Measurements from ENCODE around the gene PPARD. TPM values are rescaled to one million over a fixed set of nuclear protein-coding genes. Genes with fewer than 3 reads are reported as not detected.
A peak's percentile ranks its signal among the peaks of the same experiment; 100 is the strongest.

Gene PPARD
- total and polyA plus RNA-seq, 4 donors: 5.9 to 27.7 (median 20.8) TPM

GRCh38 chr6:35343092-35343834 is 905 bp downstream of the PPARD start:
- peak overlapping the region; percentile 76 to 85 for H3K4me3 ChIP-seq (ENCODE audit: low read length in 2 of 2)
- intact Hi-C loops (cut with DNase I): loop anchor here (2.0 kb wide), 3 partner anchors 34 to 108 kb away; no protein-coding TSS in a partner anchor
- WGBS, 2 donors: 4 to 5% methylated on average over 13 of the region's 13 CpGs
- peak; percentile 76 to 84 for DNase-seq
- peak overlapping the region in 1 of 2 donors; percentile 46 for H3K27ac ChIP-seq (ENCODE audit: low read depth in 1 of 2, low read length in 2 of 2)
- peak; percentile 8 for ATAC-seq (ENCODE audit: low FRiP score)
- H3K27me3 ChIP-seq (ENCODE audit: control insufficient read depth in 1 of 2, insufficient read depth in 2 of 2, low read length in 1 of 2): no peaks in the 10 kb centered on the region
- peaks cover 4% of the 10 kb centered on the region in 2 donors for H3K4me1 ChIP-seq (ENCODE audit: control insufficient read depth in 1 of 2, insufficient read depth in 2 of 2, low read length in 2 of 2)
- peaks cover 0 to 8% of the 10 kb centered on the region in 2 donors for H3K36me3 ChIP-seq (ENCODE audit: control insufficient read depth in 1 of 2, insufficient read depth in 2 of 2, low read length in 1 of 2)
- H3K9me3 ChIP-seq (ENCODE audit: control insufficient read depth, low read length): no peaks in the 10 kb centered on the region

GRCh38 chr6:35343835-35344550 is 1.6 kb downstream of the PPARD start:
- no peak for DNase-seq

GRCh38 chr6:35351422-35351821 is 9.1 kb downstream of the PPARD start:
- no peaks in the 10 kb centered on the region for H3K4me1 ChIP-seq (ENCODE audit: control insufficient read depth in 1 of 2, insufficient read depth in 2 of 2, low read length in 2 of 2)
- ATAC-seq (ENCODE audit: low FRiP score) (no peak), DNase-seq (no peak)
- H3K4me3 ChIP-seq (ENCODE audit: low read length in 2 of 2): no peak overlapping the region
- no peaks in the 10 kb centered on the region for H3K27me3 ChIP-seq (ENCODE audit: control insufficient read depth in 1 of 2, insufficient read depth in 2 of 2, low read length in 1 of 2)
- H3K9me3 ChIP-seq (ENCODE audit: control insufficient read depth, low read length): no peaks in the 10 kb centered on the region
- intact Hi-C loops (cut with DNase I): no loop called here
- peaks cover 2 to 12% of the 10 kb centered on the region in 2 donors for H3K36me3 ChIP-seq (ENCODE audit: control insufficient read depth in 1 of 2, insufficient read depth in 2 of 2, low read length in 1 of 2)
- H3K27ac ChIP-seq (ENCODE audit: low read depth in 1 of 2, low read length in 2 of 2): no peak overlapping the region
- 96% methylated on average over 4 of the region's 4 CpGs for WGBS, 2 donors

More at GRCh38 chr6:35343835-35344550, 1.6 kb downstream of the PPARD start:
- Histone ChIP-seq H3K36me3 (ENCODE audit: control insufficient read depth in 1 of 2, insufficient read depth in 2 of 2, low read length in 1 of 2) (peaks cover 0 to 12% of the 10 kb centered on the region in 2 donors), H3K27me3 (ENCODE audit: control insufficient read depth in 1 of 2, insufficient read depth in 2 of 2, low read length in 1 of 2) (no peaks in the 10 kb centered on the region), H3K27ac (ENCODE audit: low read depth in 1 of 2, low read length in 2 of 2) (no peak overlapping the region), H3K4me1 (ENCODE audit: control insufficient read depth in 1 of 2, insufficient read depth in 2 of 2, low read length in 2 of 2) (peaks cover 4% of the 10 kb centered on the region in 2 donors), H3K9me3 (ENCODE audit: control insufficient read depth, low read length) (no peaks in the 10 kb centered on the region), H3K4me3 (ENCODE audit: low read length in 2 of 2) (peak overlapping the region; percentile 76 to 85)
- ATAC-seq (ENCODE audit: low FRiP score): no peak
- WGBS, 2 donors: 29 to 37% methylated on average over 6 of the region's 6 CpGs
- intact Hi-C loops (cut with DNase I): loop anchor here (2.0 kb wide), 3 partner anchors 33 to 107 kb away; no protein-coding TSS in a partner anchor

- H3K27ac ChIP-seq (ENCODE audit: low read depth in 1 of 2, low read length in 2 of 2): no peak overlapping the region
- no peak for DNase-seq
- no peak for ATAC-seq (ENCODE audit: low FRiP score)
- no peaks in the 10 kb centered on the region for H3K27me3 ChIP-seq (ENCODE audit: control insufficient read depth in 1 of 2, insufficient read depth in 2 of 2, low read length in 1 of 2)
- peaks cover 2 to 7% of the 10 kb centered on the region in 2 donors for H3K36me3 ChIP-seq (ENCODE audit: control insufficient read depth in 1 of 2, insufficient read depth in 2 of 2, low read length in 1 of 2)
- no peaks in the 10 kb centered on the region for H3K4me1 ChIP-seq (ENCODE audit: control insufficient read depth in 1 of 2, insufficient read depth in 2 of 2, low read length in 2 of 2)
- 96 to 97% methylated on average over 2 of the region's 2 CpGs for WGBS, 2 donors
- no peak overlapping the region for H3K4me3 ChIP-seq (ENCODE audit: low read length in 2 of 2)
- H3K9me3 ChIP-seq (ENCODE audit: control insufficient read depth, low read length): no peaks in the 10 kb centered on the region
- intact Hi-C loops (cut with DNase I): no loop called here
These were observed 10.4 kb downstream of the PPARD start for GRCh38 chr6:35352735-35353134.

- no peaks in the 10 kb centered on the region for H3K9me3 ChIP-seq (ENCODE audit: control insufficient read depth, low read length)
- 94% methylated on average over 13 of the region's 13 CpGs for WGBS, 2 donors
- H3K4me1 ChIP-seq (ENCODE audit: control insufficient read depth in 1 of 2, insufficient read depth in 2 of 2, low read length in 2 of 2): peaks cover 0 to 3% of the 10 kb centered on the region in 2 donors
- H3K27ac ChIP-seq (ENCODE audit: low read depth in 1 of 2, low read length in 2 of 2): no peak overlapping the region
- intact Hi-C loops (cut with DNase I): no loop called here
- H3K27me3 ChIP-seq (ENCODE audit: control insufficient read depth in 1 of 2, insufficient read depth in 2 of 2, low read length in 1 of 2): no peaks in the 10 kb centered on the region
- no peak overlapping the region for H3K4me3 ChIP-seq (ENCODE audit: low read length in 2 of 2)
- peaks cover 0 to 2% of the 10 kb centered on the region in 2 donors for H3K36me3 ChIP-seq (ENCODE audit: control insufficient read depth in 1 of 2, insufficient read depth in 2 of 2, low read length in 1 of 2)
- ATAC-seq (ENCODE audit: low FRiP score) (no peak), DNase-seq (peak in 1 of 2 donors; percentile 45)
These were observed 12.2 kb downstream of the PPARD start for GRCh38 chr6:35354361-35355135.

- no peak overlapping the region for H3K4me3 ChIP-seq (ENCODE audit: low read length in 2 of 2)
- no peak for ATAC-seq (ENCODE audit: low FRiP score)
- peaks cover 0 to 2% of the 10 kb centered on the region in 2 donors for H3K36me3 ChIP-seq (ENCODE audit: control insufficient read depth in 1 of 2, insufficient read depth in 2 of 2, low read length in 1 of 2)
- no peaks in the 10 kb centered on the region for H3K27me3 ChIP-seq (ENCODE audit: control insufficient read depth in 1 of 2, insufficient read depth in 2 of 2, low read length in 1 of 2)
- intact Hi-C loops (cut with DNase I): no loop called here
- H3K27ac ChIP-seq (ENCODE audit: low read depth in 1 of 2, low read length in 2 of 2): no peak overlapping the region
- peak in 1 of 2 donors; percentile 6 for DNase-seq
- H3K4me1 ChIP-seq (ENCODE audit: control insufficient read depth in 1 of 2, insufficient read depth in 2 of 2, low read length in 2 of 2): peaks cover 0 to 8% of the 10 kb centered on the region in 2 donors
- 97 to 100% methylated on average over 1 of the region's 1 CpG for WGBS, 2 donors
- H3K9me3 ChIP-seq (ENCODE audit: control insufficient read depth, low read length): no peaks in the 10 kb centered on the region
These were observed 14.0 kb downstream of the PPARD start for GRCh38 chr6:35356391-35356790.

GRCh38 chr6:35357677-35358076 is 15.3 kb downstream of the PPARD start:
- Histone ChIP-seq H3K9me3 (ENCODE audit: control insufficient read depth, low read length) (no peaks in the 10 kb centered on the region), H3K4me1 (ENCODE audit: control insufficient read depth in 1 of 2, insufficient read depth in 2 of 2, low read length in 2 of 2) (peaks cover 0 to 8% of the 10 kb centered on the region in 2 donors), H3K27me3 (ENCODE audit: control insufficient read depth in 1 of 2, insufficient read depth in 2 of 2, low read length in 1 of 2) (no peaks in the 10 kb centered on the region), H3K36me3 (ENCODE audit: control insufficient read depth in 1 of 2, insufficient read depth in 2 of 2, low read length in 1 of 2) (no peaks in the 10 kb centered on the region), H3K27ac (ENCODE audit: low read depth in 1 of 2, low read length in 2 of 2) (no peak overlapping the region), H3K4me3 (ENCODE audit: low read length in 2 of 2) (no peak overlapping the region)
- intact Hi-C loops (cut with DNase I): no loop called here
- DNase-seq (peak in 1 of 2 donors; percentile 67), ATAC-seq (ENCODE audit: low FRiP score) (no peak)
- 28 to 38% methylated on average over 4 of the region's 4 CpGs for WGBS, 2 donors

GRCh38 chr6:35358086-35358485 is 15.7 kb downstream of the PPARD start:
- DNase-seq (peak in 1 of 2 donors; percentile 1), ATAC-seq (ENCODE audit: low FRiP score) (no peak)
- intact Hi-C loops (cut with DNase I): no loop called here
- Histone ChIP-seq H3K4me3 (ENCODE audit: low read length in 2 of 2) (no peak overlapping the region), H3K36me3 (ENCODE audit: control insufficient read depth in 1 of 2, insufficient read depth in 2 of 2, low read length in 1 of 2) (no peaks in the 10 kb centered on the region), H3K4me1 (ENCODE audit: control insufficient read depth in 1 of 2, insufficient read depth in 2 of 2, low read length in 2 of 2) (peaks cover 0 to 8% of the 10 kb centered on the region in 2 donors), H3K9me3 (ENCODE audit: control insufficient read depth, low read length) (no peaks in the 10 kb centered on the region), H3K27me3 (ENCODE audit: control insufficient read depth in 1 of 2, insufficient read depth in 2 of 2, low read length in 1 of 2) (no peaks in the 10 kb centered on the region), H3K27ac (ENCODE audit: low read depth in 1 of 2, low read length in 2 of 2) (peak overlapping the region in 1 of 2 donors; percentile 29)
- WGBS, 2 donors: 1 to 11% methylated on average over 3 of the region's 3 CpGs

Measured in aorta (tissue), 5 donors.